Prostate gland (tissue), 2 donors: ENCODE results near the gene VKORC1.

Source experiments
- CTCF ChIP-seq, 4 experiments: fragments of 200-600 bp in 2 of 4; fragments of 450-650 bp in 2 of 4; sonication (generic) in 2 of 4; IDR thresholded peaks; 1 replicate in 3 of 4; 2 replicates in 1 of 4; pipeline ENCODE4 v1.5.1; 2016 to 2019; ENCODE audit warnings: antibody characterized with exemption in 4 of 4, mild to moderate bottlenecking in 2 of 4, moderate library complexity in 2 of 4
- POLR2A ChIP-seq: fragments of 450-650 bp; IDR thresholded peaks from one replicate; pipeline ENCODE4 v1.6.1; 2016; ENCODE audit warnings: antibody characterized with exemption, mild to moderate bottlenecking
- POLR2AphosphoS5 ChIP-seq: sonication (generic); formaldehyde crosslinking; IDR thresholded peaks from one replicate; pipeline ENCODE4 v1.6.1; 2017; ENCODE audit warnings: antibody characterized with exemption

- TF ChIP-seq POLR2AphosphoS5 = no peak
- no peak for TF ChIP-seq POLR2A
- TF ChIP-seq CTCF (IDR thresholded peaks at IDR 0.05) = no peak
These were observed 1.4 kb downstream of the VKORC1 start for GRCh38 chr16:31093132-31093703.
